Common myeloid progenitor, CD34-positive (primary cell): ENCODE measurements around the gene EMC6.
A peak's percentile ranks its signal among the peaks of the same experiment; 100 is the strongest.

Experiments
- CTCF ChIA-PET: fragments of 350-600 bp; sonication (Branson Sonifier 250); formaldehyde crosslinking; loops from one replicate; lab custom pipeline; 2021; ENCODE audit warnings: antibody characterized with exemption; lab: Charles Lee
- POLR2A ChIA-PET: fragments of 350-600 bp; sonication (Branson Sonifier 250); formaldehyde crosslinking; loops from one replicate; lab custom pipeline; 2021; ENCODE audit warnings: antibody characterized with exemption; lab: Charles Lee
- DNase-seq, 3 donors: peaks; one replicate each; pipeline versions ENCODE4 v3.0.0 to v3.0.0-alpha.2; 2013
- H3K27ac ChIP-seq, 2 experiments: 1 replicate in 1 of 2; 2 replicates in 1 of 2; pipeline ENCODE4 v1.7.0; 2013; ENCODE audit warnings: inconsistent platforms in 2 of 2, low read length in 2 of 2, mild to moderate bottlenecking in 2 of 2, low read depth in 1 of 2, moderate library complexity in 1 of 2; ENCODE audit not compliant: severe bottlenecking in 2 of 2, insufficient read depth in 1 of 2, poor library complexity in 1 of 2
- H3K27me3 ChIP-seq, 5 experiments: replicated peaks in 2 of 5; 1 replicate in 3 of 5; 2 replicates in 2 of 5; pipeline versions ENCODE4 v1.6.1 to v1.7.0; 2013; ENCODE audit warnings: low read length in 4 of 5, mild to moderate bottlenecking in 2 of 5, moderate library complexity in 2 of 5, inconsistent platforms in 1 of 5; ENCODE audit not compliant: insufficient read depth in 5 of 5, control insufficient read depth in 4 of 5
- H3K36me3 ChIP-seq, 4 experiments: 1 replicate in 2 of 4; 2 replicates in 2 of 4; pipeline versions ENCODE4 v1.6.1 to v1.7.0; 2013; ENCODE audit warnings: low read length in 3 of 4, control low read depth in 1 of 4, mild to moderate bottlenecking in 1 of 4; ENCODE audit not compliant: control insufficient read depth in 4 of 4, insufficient read depth in 4 of 4
- H3K4me1 ChIP-seq, 4 experiments: 1 replicate in 3 of 4; 2 replicates in 1 of 4; pipeline versions ENCODE4 v1.6.1 to v1.7.1; 2013; ENCODE audit warnings: low read length in 3 of 4, mild to moderate bottlenecking in 3 of 4, control low read depth in 1 of 4, inconsistent platforms in 1 of 4, moderate library complexity in 1 of 4; ENCODE audit not compliant: control insufficient read depth in 4 of 4, insufficient read depth in 4 of 4; ENCODE audit errors: control extremely low read depth in 1 of 4
- H3K4me3 ChIP-seq, 7 experiments: 1 replicate in 4 of 7; 2 replicates in 3 of 7; pipeline versions ENCODE4 v1.5.1 to v1.7.0; 2013; ENCODE audit warnings: mild to moderate bottlenecking in 7 of 7, low read length in 6 of 7, moderate library complexity in 6 of 7, inconsistent platforms in 2 of 7, low read depth in 2 of 7, control low read depth in 1 of 7; ENCODE audit not compliant: insufficient read depth in 4 of 7, control insufficient read depth in 1 of 7; ENCODE audit errors: extremely low read depth in 1 of 7
- H3K9me3 ChIP-seq, 5 experiments: 1 replicate in 4 of 5; 2 replicates in 1 of 5; pipeline versions ENCODE4 v1.6.1 to v1.7.1; 2013; ENCODE audit warnings: low read length in 4 of 5, mild to moderate bottlenecking in 2 of 5, inconsistent platforms in 1 of 5, low read depth in 1 of 5, moderate library complexity in 1 of 5; ENCODE audit not compliant: control insufficient read depth in 4 of 5, insufficient read depth in 2 of 5; ENCODE audit errors: control extremely low read depth in 1 of 5
- WGBS: methylation state at CpG from one replicate; pipeline ENCODE4 v1.1.5; 2013; ENCODE audit not compliant: insufficient coverage; 5-methylcytosine and 5-hydroxymethylcytosine counted together

EMC6 gene

DNA sequence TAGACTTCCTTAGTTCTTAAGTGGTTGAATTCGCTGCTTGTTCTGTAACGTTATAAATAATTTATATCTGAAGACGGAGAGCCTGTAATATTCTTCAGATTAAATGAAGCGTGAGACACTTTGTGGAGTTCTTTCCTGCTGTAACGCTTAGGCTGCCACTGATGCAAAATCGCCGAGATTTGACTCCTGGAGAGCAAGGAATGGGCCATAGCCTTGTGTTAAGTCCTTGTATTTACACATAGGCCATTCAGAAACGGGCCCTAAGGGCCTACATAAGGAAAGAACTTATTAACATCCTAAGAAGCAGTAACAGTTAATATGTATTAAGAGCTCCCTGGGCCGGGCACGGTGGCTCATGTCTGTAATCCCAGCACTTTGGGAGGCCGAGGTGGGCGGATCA is 936 bp downstream of the EMC6 start:
- H3K27me3 ChIP-seq = no peaks in the 10 kb centered on the region
- peaks cover 5 to 23% (median 18%) of the 10 kb centered on the region in 4 experiments for H3K4me1 ChIP-seq
- peak overlapping the region in 6 of 7 experiments; percentile 90 to 99 (median 94) for H3K4me3 ChIP-seq
- H3K9me3 ChIP-seq = no peaks in the 10 kb centered on the region
- peak in 1 of 3 donors; percentile 7 for DNase-seq
- peaks cover 0 to 4% (median 3%) of the 10 kb centered on the region in 4 experiments for H3K36me3 ChIP-seq
- H3K27ac ChIP-seq = peak overlapping the region; percentile 86 to 92
- CTCF ChIA-PET = interaction anchor here (1.0 to 1.1 kb wide), 2 partner anchors 13 kb away, joined by 3 to 5 read pairs; no protein-coding TSS in a partner anchor
- 66% methylated on average over 12 of the region's 12 CpGs for WGBS
- POLR2A ChIA-PET = no interaction called here

- CTCF ChIA-PET = no interaction called here
- no peak overlapping the region for H3K4me3 ChIP-seq
- H3K9me3 ChIP-seq = no peaks in the 10 kb centered on the region
- POLR2A ChIA-PET = no interaction called here
- H3K36me3 ChIP-seq = peaks cover 0 to 4% (median 3%) of the 10 kb centered on the region in 4 experiments
- H3K4me1 ChIP-seq = peaks cover 5 to 19% (median 15%) of the 10 kb centered on the region in 4 experiments
- H3K27me3 ChIP-seq = no peaks in the 10 kb centered on the region
- DNase-seq = no peak
- H3K27ac ChIP-seq = no peak overlapping the region
- 100% methylated on average over 2 of the region's 4 CpGs for WGBS
These were observed 4.0 kb downstream of the EMC6 start for GRCh38 chr17:3672571-3672970.

GRCh38 chr17:3675886-3676285 is 7.3 kb downstream of the EMC6 start:
- Histone ChIP-seq H3K27ac (no peak overlapping the region), H3K36me3 (peaks cover 0 to 3% (median 1%) of the 10 kb centered on the region in 4 experiments), H3K4me3 (no peak overlapping the region), H3K27me3 (no peaks in the 10 kb centered on the region), H3K9me3 (no peaks in the 10 kb centered on the region), H3K4me1 (no peaks in the 10 kb centered on the region)
- POLR2A ChIA-PET = no interaction called here
- no peak for DNase-seq
- WGBS = 94% methylated on average over 11 of the region's 11 CpGs
- CTCF ChIA-PET = interaction anchor here (1.5 kb wide), 1 partner anchor 155 kb away, joined by 3 read pairs; no protein-coding TSS in a partner anchor

- ChIA-PET CTCF (interaction anchor here (0.9 to 1.3 kb wide), 4 partner anchors 14 to 149 kb away, joined by 3 to 4 read pairs (median 3); no protein-coding TSS in a partner anchor), POLR2A (no interaction called here)
- Histone ChIP-seq H3K4me3 (no peak overlapping the region), H3K36me3 (no peaks in the 10 kb centered on the region), H3K27me3 (no peaks in the 10 kb centered on the region), H3K4me1 (peaks cover 0 to 2% (median 0%) of the 10 kb centered on the region in 4 experiments), H3K9me3 (no peaks in the 10 kb centered on the region), H3K27ac (no peak overlapping the region)
- 93% methylated on average over 16 of the region's 16 CpGs for WGBS
- DNase-seq = no peak
These were observed 9.6 kb downstream of the EMC6 start for GRCh38 chr17:3678095-3678820.

- POLR2A ChIA-PET = no interaction called here
- H3K36me3 ChIP-seq = no peaks in the 10 kb centered on the region
- H3K4me3 ChIP-seq = no peak overlapping the region
- H3K27me3 ChIP-seq = peaks cover 0 to 3% (median 0%) of the 10 kb centered on the region in 5 experiments
- H3K4me1 ChIP-seq = peaks cover 0 to 2% (median 0%) of the 10 kb centered on the region in 4 experiments
- 94% methylated on average over 27 of the region's 27 CpGs for WGBS
- no peak for DNase-seq
- no peak overlapping the region for H3K27ac ChIP-seq
- CTCF ChIA-PET = interaction anchor here (0.9 to 1.3 kb wide), 5 partner anchors 13 to 149 kb away, joined by 3 to 4 read pairs (median 3); no protein-coding TSS in a partner anchor
- H3K9me3 ChIP-seq = no peaks in the 10 kb centered on the region
These were observed 10.4 kb downstream of the EMC6 start for GRCh38 chr17:3678821-3679530.

DNA sequence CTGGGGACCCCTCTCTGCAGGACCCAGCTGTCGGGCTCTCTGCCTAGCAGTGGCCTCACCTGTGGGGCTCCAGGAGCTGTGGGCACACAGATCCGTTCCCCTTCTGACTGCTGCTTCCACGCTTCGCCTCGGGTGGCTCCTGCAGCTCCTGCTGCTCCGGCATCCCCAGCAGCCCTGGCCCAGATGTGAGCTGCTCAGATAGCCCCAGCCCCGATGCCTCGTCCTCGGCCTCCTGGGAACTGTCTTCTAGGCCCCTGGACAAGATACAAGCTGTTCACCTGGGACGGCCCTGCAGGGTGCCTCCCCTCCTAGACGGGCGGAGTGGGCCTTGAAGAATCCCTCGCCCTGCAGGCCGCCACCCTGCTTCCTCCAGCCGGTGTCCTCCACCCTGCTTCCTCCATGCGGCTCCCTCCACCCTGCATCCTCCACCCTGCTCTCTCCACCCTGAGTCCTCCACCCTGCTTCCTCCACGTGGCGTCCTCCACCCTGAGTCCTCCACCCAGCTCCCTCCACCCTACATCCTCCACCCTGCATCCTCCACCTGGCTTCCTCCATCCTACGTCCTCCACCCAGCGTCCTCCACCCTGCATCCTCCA is 11.0 kb downstream of the EMC6 start:
- CTCF ChIA-PET = interaction anchor here (0.9 to 1.3 kb wide), 4 partner anchors 12 to 148 kb away, joined by 3 to 4 read pairs (median 4); no protein-coding TSS in a partner anchor
- POLR2A ChIA-PET = no interaction called here
- H3K27ac ChIP-seq = no peak overlapping the region
- H3K27me3 ChIP-seq = peaks cover 0 to 3% (median 0%) of the 10 kb centered on the region in 5 experiments
- no peak overlapping the region for H3K4me3 ChIP-seq
- no peaks in the 10 kb centered on the region for H3K9me3 ChIP-seq
- H3K4me1 ChIP-seq = peaks cover 0 to 2% (median 0%) of the 10 kb centered on the region in 4 experiments
- WGBS = 85% methylated on average over 18 of the region's 20 CpGs
- DNase-seq = no peak
- no peaks in the 10 kb centered on the region for H3K36me3 ChIP-seq
